Kasumi-1 (cell line): ENCODE measurements around the gene UQCRHL.

Experiments used
- DNase-seq, 2 experiments: peaks; one replicate each; lab custom pipeline; 2025; lab: John Stamatoyannopoulos, UW

The UQCRHL gene

GRCh38 chr1:15758343-15758931, 49.0 kb downstream of the UQCRHL start, which contains the start of gene FBLIM1:
Gene FBLIM1 (plus strand): TSS chr1:15758795. CDS start chr1:15764984, 6,189 bp downstream.
- no peak for DNase-seq

DNA sequence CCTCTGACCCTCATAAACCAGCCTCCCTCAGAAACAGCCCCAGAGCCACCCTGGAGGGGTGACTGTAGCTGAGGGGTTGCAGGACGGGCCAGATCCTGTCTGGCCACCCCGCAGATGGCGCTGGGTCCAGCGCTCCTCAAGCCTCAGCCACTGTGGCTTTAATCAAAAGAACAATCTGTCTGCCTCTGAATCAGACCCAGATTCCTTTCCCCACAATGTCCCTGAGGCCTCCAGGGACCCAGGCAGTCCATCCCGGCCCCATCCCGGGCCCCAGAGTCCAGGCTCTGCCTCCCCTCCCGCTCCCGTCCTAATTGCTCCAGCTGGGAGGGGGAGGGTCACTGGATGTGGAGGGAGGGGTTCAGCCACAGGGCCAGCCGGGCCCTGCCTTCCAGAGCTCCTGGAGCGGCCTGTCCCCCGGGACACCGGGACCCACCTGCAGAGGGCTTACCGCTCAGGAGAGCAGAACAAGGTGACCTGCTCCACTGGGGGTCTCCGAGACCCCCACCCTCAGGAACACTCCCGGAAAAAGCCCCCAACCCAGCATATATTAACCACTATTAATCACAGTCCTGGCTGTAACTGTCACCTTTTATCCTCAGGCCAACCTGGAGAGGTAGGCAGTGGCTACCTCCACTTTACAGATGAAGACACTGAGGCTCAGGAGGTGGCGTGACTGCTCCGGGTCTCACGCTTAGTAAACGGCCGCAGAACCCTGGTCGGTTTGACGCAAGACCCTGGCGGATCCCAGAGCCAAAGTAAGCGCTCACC, 49.7 kb downstream of the UQCRHL start:
- DNase-seq = no peak
